CD4-positive, alpha-beta T cell treated with Interleukin-6 for 4 hours (primary cell): Measurements from ENCODE around the gene MMP15.
"Not testable (repeated sequence)": the region's sequence is repeated elsewhere in the genome, so short reads cannot be mapped to it uniquely, and the experiment has no call there.

Experiments used
- DNase-seq: peaks from one replicate; pipeline ENCODE4 v3.0.0-alpha.2; 2020; ENCODE audit warnings: mixed read lengths

Gene MMP15

DNA sequence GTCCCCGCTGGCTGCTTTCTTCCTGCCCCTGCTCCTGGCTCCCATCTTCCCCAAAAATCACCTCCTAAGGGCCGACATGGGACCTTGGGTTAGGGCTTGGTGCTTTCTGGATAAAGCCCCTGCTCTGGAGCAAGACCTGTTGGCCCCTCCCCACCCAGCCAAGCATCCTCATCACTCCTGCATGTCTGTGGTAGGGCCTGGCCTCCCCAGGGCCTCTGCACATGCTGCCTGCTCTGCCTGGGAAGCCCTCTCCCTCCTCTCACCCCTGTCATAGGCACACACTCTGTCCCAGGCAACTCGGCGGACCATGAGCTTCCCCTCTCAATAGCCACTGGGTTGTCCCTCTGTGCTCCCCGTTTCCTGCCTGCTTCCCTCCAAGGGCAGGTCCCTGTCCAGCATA is 68.5 kb downstream of the MMP15 start:
- no peak for DNase-seq

DNA sequence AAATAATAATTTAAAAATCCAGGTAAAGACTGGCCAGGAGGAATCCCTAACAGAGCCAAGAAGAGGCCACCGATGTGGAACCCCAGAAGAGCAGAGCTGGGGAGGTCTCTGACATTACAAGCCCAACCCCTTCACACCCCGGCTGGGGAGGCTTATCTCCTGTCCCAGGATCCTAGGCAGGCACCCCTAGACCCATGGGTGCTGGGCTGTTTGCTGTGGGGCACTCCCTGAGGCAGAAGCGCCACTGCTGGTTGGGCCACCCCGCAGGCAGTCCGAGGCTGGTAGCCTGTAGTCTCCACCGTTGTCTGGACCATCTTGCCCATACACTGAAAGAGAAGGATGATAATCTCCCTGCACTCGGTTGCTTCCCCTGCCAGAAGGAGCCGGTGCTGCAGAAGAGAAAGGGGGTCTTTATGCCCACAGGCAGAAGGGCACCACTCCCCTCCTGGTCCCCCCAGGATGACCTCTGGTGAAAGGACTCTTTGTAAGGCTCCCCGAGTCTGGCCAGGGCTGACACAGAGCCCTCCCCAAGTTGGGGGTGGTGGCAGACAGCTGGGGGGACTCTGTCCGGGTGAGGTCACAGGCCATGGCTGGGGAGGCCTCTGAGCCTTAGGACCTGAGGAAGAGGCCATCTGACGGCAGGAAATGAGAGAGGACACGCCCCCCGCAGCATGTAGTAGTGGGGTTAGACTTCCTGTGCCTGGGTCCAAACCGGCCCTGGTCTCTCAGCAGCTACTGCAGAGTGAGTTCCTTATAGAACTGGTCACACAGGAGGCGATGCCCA is 69.4 kb downstream of the MMP15 start:
- no peak for DNase-seq

DNA sequence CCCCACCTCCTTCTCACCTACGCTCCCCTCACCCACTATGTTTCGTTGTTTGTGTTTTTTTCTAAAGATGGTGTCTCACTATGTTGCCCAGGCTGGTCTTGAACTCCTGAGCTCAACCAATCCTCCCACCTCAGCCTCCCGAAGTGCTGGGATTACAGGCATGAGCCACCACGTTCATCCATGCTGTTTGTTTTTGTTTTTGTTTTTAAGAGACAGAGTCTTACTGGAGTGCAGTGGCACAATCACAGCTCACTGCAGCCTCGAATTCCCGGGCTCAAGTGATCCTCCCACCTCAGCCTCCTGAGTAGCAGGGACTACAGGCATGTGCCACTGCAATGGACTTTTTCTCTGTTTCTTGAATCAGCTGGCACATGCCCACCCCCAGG is 70.0 kb downstream of the MMP15 start:
- DNase-seq, result not testable (repeated sequence)

DNA sequence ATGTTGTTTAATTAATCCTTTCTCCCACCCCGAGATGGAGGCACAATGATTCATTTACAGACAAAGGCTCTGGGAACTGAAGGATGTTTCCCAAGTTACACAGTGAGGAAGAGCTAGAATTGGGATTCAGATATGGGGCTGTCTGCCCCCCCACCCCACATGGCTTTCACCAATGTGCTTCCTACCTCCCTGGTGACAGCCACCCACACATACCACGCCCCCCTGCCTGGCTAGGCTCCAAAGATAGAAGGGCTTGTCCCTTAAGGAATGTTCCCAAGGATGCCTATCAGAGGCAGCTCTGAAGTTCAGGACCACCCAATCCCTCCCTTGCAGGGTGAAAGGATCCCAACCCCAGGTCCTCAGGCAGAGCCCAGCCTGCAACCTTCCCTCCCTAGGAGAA is 70.7 kb downstream of the MMP15 start:
- DNase-seq, result no peak
